Lung (tissue), 16 donors: ENCODE measurements around the gene DMAC2L. TPM values are rescaled to one million over a fixed set of nuclear protein-coding genes. Genes with fewer than 3 reads are reported as not detected.

Experiments
- ATAC-seq: fragments of 200-7000 bp; cut with Tn5 transposase; one replicate; pipeline ENCODE4 v1.9.1; 2020; ENCODE audit warnings: moderate number of reproducible peaks; ENCODE audit not compliant: insufficient read depth, low FRiP score
- DNase-seq, 3 donors: peaks; one replicate each; pipeline ENCODE4 v3.0.0-alpha.2; 2013 to 2017
- H3K27ac ChIP-seq, 2 donors: one replicate each; pipeline ENCODE4 v1.5.1; 2013; ENCODE audit warnings: mild to moderate bottlenecking in 2 of 2, moderate library complexity in 2 of 2, control low read depth in 1 of 2, inconsistent platforms in 1 of 2, low read depth in 1 of 2, low read length in 1 of 2
- H3K27me3 ChIP-seq, 3 donors: one replicate each; pipeline ENCODE4 v1.5.1; 2013; ENCODE audit warnings: low read length in 2 of 3; ENCODE audit not compliant: control insufficient read depth in 3 of 3, insufficient read depth in 3 of 3
- H3K36me3 ChIP-seq, 4 donors: one replicate each; pipeline ENCODE4 v1.5.1; 2013; ENCODE audit warnings: low read length in 4 of 4, mild to moderate bottlenecking in 1 of 4, moderate library complexity in 1 of 4; ENCODE audit not compliant: control insufficient read depth in 4 of 4, insufficient read depth in 4 of 4
- H3K4me1 ChIP-seq, 5 donors: one replicate each; pipeline ENCODE4 v1.5.1; 2013; ENCODE audit warnings: low read length in 5 of 5, mild to moderate bottlenecking in 2 of 5, moderate library complexity in 1 of 5; ENCODE audit not compliant: control insufficient read depth in 5 of 5, insufficient read depth in 5 of 5
- H3K4me3 ChIP-seq: one replicate; pipeline ENCODE4 v1.5.1; 2013; ENCODE audit warnings: mild to moderate bottlenecking, control low read depth, moderate library complexity
- H3K9ac ChIP-seq, 2 donors: one replicate each; pipeline ENCODE4 v1.5.1; 2013; ENCODE audit warnings: low read length in 2 of 2, control low read depth in 1 of 2; ENCODE audit not compliant: insufficient read depth in 1 of 2
- H3K9me3 ChIP-seq, 4 donors: one replicate each; pipeline ENCODE4 v1.5.1; 2013; ENCODE audit warnings: low read length in 3 of 4, mild to moderate bottlenecking in 1 of 4, moderate library complexity in 1 of 4; ENCODE audit not compliant: control insufficient read depth in 4 of 4, insufficient read depth in 3 of 4
- CTCF ChIP-seq: IDR thresholded peaks from 2 replicates; pipeline ENCODE4 v1.5.1; 2012; ENCODE audit warnings: mild to moderate bottlenecking; ENCODE audit errors: control extremely low read depth, extremely low read depth
- WGBS, 2 donors: extraction: QIAGEN DNeasy Blood & Tissue Kit; methylation state at CpG; one replicate each; pipeline ENCODE4 v1.1.7; 2013; 5-methylcytosine and 5-hydroxymethylcytosine counted together
- long read RNA-seq, 5 donors: transcript quantifications; one replicate each; lab custom pipeline, GENCODE V29; 2026
- polyA plus RNA-seq, 2 donors: library from polyadenylated mRNA; stranded (reverse); fragments of 200-250 nt; gene quantifications; one replicate each; pipeline ENCODE4 v1.2.1, GENCODE V29; 2013
- total RNA-seq, 2 donors: library from RNA; depleted of rRNA in 1 of 2; stranded (reverse); fragments of >200 nt in 1 of 2; gene quantifications; one replicate each; pipeline ENCODE4 v1.2.1, GENCODE V29; 2014 to 2021
- donor health status: control.
- donor health status: control.
- donor health status: Bipolar disorder and iron deficiency.
- donor health status: healthy.
- donor health status: DM: yes; HTN: yes; CAD: no.

Gene DMAC2L
- total RNA-seq (10 to 100 TPM in 1 of 2 donors, 1 to 10 TPM in 1; 9.9 to 19.0 TPM), polyA plus RNA-seq (10 to 100 TPM; 16.9 to 21.7 TPM)
- long read RNA-seq, donor 1, partial matches to known transcripts = 0 of 1 reads
- long read RNA-seq, donor 1, other reads (novel, unspliced or antisense) = 0 of 1 reads
- long read RNA-seq, donor 2 = 0 reads
- long read RNA-seq, donor 3, partial matches to known transcripts = 0 of 4 reads
- long read RNA-seq, donor 3, other reads (novel, unspliced or antisense) = 0 of 4 reads
- long read RNA-seq, donor 4, partial matches to known transcripts = 0 of 2 reads
- long read RNA-seq, donor 4, other reads (novel, unspliced or antisense) = 0 of 2 reads
- long read RNA-seq, donor 5, full-length matches to known transcripts = 5 of 13 reads
- long read RNA-seq, donor 5, partial matches to known transcripts = 8 of 13 reads
- long read RNA-seq, donor 5, other reads (novel, unspliced or antisense) = 0 of 13 reads

GRCh38 chr14:50311972-50312733, at the start of gene DMAC2L, which contains the start of gene L2HGDH:
Gene DMAC2L (plus strand): TSS chr14:50312324. CDS start chr14:50321488, 9,164 bp downstream.
Gene L2HGDH (minus strand): TSS chr14:50312229. CDS start chr14:50312150, 79 bp downstream.
- peak within 1 kb of the TSS; percentile 89 to 97 for H3K27ac ChIP-seq
- no peaks in the 10 kb centered on the region for H3K9me3 ChIP-seq
- DNase-seq (peak; percentile 95 to 97 (median 96)), ATAC-seq (peak; percentile 99)
- no peak for TF ChIP-seq CTCF
- H3K4me3 ChIP-seq = peak within 1 kb of the TSS; percentile 87
- no peaks in the 10 kb centered on the region for H3K27me3 ChIP-seq
- H3K9ac ChIP-seq = peak within 1 kb of the TSS; percentile 68 to 93
- H3K36me3 ChIP-seq = peaks cover 0 to 8% (median 0%) of the 10 kb centered on the region in 4 donors
- H3K4me1 ChIP-seq = peaks cover 0 to 9% (median 7%) of the 10 kb centered on the region in 5 donors
- WGBS, 2 donors = 0% methylated on average over 68 to 83 of the region's 83 CpGs

- Histone ChIP-seq H3K9me3 (no peaks in the 10 kb centered on the region), H3K4me3 (no peak overlapping the region), H3K27me3 (no peaks in the 10 kb centered on the region), H3K36me3 (peaks cover 0 to 6% (median 0%) of the 10 kb centered on the region in 4 donors), H3K9ac (no peak overlapping the region), H3K4me1 (no peaks in the 10 kb centered on the region), H3K27ac (no peak overlapping the region)
- TF ChIP-seq CTCF = no peak
- WGBS, 2 donors = 82 to 87% methylated on average over 2 of the region's 2 CpGs
- DNase-seq (no peak), ATAC-seq (no peak)
Observed at GRCh38 chr14:50262865-50263264, 49.3 kb upstream of the DMAC2L start.

DNA sequence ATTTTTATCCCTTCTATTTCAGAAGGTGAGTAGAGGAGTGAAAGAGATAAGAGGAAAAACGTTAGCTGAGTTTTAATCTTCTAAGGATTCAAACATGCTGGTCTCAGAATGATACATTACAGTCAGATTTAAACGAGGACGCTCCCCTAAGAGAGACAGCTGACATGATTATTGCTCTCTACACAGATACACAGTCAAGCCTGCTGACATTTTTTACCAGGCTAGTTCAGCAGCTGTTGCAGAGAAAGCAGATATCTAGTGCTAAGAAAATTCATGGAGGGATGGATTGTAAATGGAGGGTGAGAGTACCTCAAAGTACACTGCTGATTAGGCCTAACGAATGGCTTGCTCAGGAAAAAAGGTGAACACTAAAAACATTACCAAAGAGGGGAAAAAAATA, 48.8 kb upstream of the DMAC2L start:
- ATAC-seq = no peak
- Histone ChIP-seq H3K4me3 (no peak overlapping the region), H3K27me3 (no peaks in the 10 kb centered on the region), H3K9me3 (no peaks in the 10 kb centered on the region), H3K27ac (no peak overlapping the region), H3K4me1 (no peaks in the 10 kb centered on the region), H3K36me3 (peaks cover 0 to 6% (median 0%) of the 10 kb centered on the region in 4 donors), H3K9ac (no peak overlapping the region)
- DNase-seq = no peak
- no peak for TF ChIP-seq CTCF
- 81 to 96% methylated on average over 4 of the region's 4 CpGs for WGBS, 2 donors
